SJSA1 (cell line): ENCODE results near the gene FAM222A. TPM values are rescaled to one million over a fixed set of nuclear protein-coding genes. Genes with fewer than 3 reads are reported as not detected.

Source experiments
- DNase-seq, 2 experiments: peaks; one replicate each; pipeline ENCODE4 v3.0.0-alpha.2; 2015 to 2020; ENCODE audit warnings: low spot score in 2 of 2, low read depth in 1 of 2
- H3K27ac ChIP-seq: fragments of 250-450 bp; sonication (Bioruptor Pico); 2 replicates; pipeline ENCODE4 v1.5.1; 2020; ENCODE audit warnings: mild to moderate bottlenecking, moderate library complexity
- H3K27me3 ChIP-seq: fragments of 250-450 bp; sonication (Bioruptor Pico); replicated peaks from 2 replicates; pipeline ENCODE4 v1.5.1; 2020; ENCODE audit warnings: mild to moderate bottlenecking, moderate library complexity
- H3K36me3 ChIP-seq: fragments of 250-450 bp; sonication (Bioruptor Pico); 2 replicates; pipeline ENCODE4 v1.5.1; 2020; ENCODE audit warnings: mild to moderate bottlenecking
- H3K4me1 ChIP-seq: fragments of 250-450 bp; sonication (Bioruptor Pico); replicated peaks from 2 replicates; pipeline ENCODE4 v1.6.1; 2021; ENCODE audit warnings: mild to moderate bottlenecking
- H3K4me3 ChIP-seq: fragments of 250-450 bp; sonication (Bioruptor Pico); 2 replicates; pipeline ENCODE4 v1.5.1; 2020; ENCODE audit warnings: mild to moderate bottlenecking
- H3K9me3 ChIP-seq: fragments of 250-450 bp; sonication (Bioruptor Pico); replicated peaks from 2 replicates; pipeline ENCODE4 v1.5.1; 2020; ENCODE audit warnings: mild to moderate bottlenecking
- total RNA-seq: library from RNA; depleted of rRNA; stranded (reverse); fragments of >200 nt; shearing (Covaris generic); gene quantifications from 2 replicates; pipeline ENCODE4 v1.2.3, GENCODE V29; 2014

FAM222A gene
- total RNA-seq, 1 experiment from 2014 or later, result 7.8 TPM

DNA sequence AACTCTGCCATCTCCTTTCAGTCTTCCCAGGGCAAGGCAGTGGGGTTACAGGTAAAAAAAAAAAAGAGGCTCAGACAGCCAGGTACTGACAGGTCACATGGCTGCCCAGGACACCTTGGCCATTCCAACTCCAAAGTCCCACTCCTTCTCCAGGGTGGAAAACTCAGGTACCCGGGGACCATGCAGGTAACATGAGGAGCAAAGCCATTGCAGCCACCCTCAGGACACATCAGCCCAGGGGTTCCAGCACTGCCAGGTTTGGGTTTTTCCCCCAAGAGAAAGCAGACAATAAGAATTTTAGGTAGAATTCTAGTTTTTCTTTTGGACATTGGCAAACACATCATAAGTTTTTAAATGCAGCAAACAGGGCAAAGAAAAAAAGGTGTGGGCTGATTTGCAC lies 15.3 kb downstream of the FAM222A start:
- Histone ChIP-seq H3K4me1 (no peaks in the 10 kb centered on the region), H3K36me3 (no peaks in the 10 kb centered on the region), H3K4me3 (no peak overlapping the region), H3K27me3 (no peaks in the 10 kb centered on the region), H3K9me3 (no peaks in the 10 kb centered on the region), H3K27ac (no peak overlapping the region)
- DNase-seq, result no peak

DNA sequence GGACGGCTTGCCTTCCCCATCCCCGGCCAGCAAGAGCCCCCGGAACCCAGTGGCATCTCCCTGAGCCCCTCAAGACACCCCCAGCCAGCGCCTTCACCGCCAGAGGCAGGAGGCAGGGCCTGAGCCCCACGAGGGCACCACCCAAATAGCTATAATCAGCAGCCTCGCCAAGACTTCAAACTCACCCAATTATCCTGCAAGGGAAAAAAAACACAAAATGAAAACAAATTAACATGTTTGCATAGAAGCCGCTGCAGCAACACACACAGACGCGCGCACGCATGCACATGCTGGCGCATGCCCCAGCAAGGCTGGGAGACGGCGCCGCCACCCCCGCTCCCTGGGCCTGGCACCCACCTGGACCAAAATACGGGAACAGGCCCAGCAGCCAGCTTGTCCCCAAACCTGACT lies 15.8 kb downstream of the FAM222A start:
- no peak for DNase-seq
- no peaks in the 10 kb centered on the region for H3K4me1 ChIP-seq
- no peaks in the 10 kb centered on the region for H3K36me3 ChIP-seq
- H3K9me3 ChIP-seq, result no peaks in the 10 kb centered on the region
- no peak overlapping the region for H3K4me3 ChIP-seq
- no peaks in the 10 kb centered on the region for H3K27me3 ChIP-seq
- no peak overlapping the region for H3K27ac ChIP-seq

DNA sequence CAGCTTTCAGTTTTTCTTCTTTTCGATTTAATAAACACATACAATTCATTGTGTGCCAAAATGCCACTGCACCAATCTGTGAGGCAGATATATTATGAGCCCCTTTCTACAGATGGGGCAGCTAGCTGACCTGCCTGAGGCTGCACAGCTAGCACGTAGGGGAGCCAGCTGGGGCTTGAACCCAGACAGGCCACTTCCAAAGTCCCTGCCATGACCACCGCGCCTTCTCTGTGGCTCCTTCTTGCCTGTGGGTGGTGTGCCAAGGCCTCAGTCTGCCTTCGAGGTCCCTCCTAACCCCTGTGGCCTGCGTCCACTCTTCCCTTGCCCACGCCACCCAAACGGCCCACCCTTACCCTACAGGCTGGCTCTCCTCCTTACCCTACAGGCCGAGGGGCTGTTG lies 16.2 kb downstream of the FAM222A start:
- Histone ChIP-seq H3K27ac (no peak overlapping the region), H3K36me3 (no peaks in the 10 kb centered on the region), H3K27me3 (no peaks in the 10 kb centered on the region), H3K4me1 (no peaks in the 10 kb centered on the region), H3K4me3 (no peak overlapping the region), H3K9me3 (no peaks in the 10 kb centered on the region)
- no peak for DNase-seq

DNA sequence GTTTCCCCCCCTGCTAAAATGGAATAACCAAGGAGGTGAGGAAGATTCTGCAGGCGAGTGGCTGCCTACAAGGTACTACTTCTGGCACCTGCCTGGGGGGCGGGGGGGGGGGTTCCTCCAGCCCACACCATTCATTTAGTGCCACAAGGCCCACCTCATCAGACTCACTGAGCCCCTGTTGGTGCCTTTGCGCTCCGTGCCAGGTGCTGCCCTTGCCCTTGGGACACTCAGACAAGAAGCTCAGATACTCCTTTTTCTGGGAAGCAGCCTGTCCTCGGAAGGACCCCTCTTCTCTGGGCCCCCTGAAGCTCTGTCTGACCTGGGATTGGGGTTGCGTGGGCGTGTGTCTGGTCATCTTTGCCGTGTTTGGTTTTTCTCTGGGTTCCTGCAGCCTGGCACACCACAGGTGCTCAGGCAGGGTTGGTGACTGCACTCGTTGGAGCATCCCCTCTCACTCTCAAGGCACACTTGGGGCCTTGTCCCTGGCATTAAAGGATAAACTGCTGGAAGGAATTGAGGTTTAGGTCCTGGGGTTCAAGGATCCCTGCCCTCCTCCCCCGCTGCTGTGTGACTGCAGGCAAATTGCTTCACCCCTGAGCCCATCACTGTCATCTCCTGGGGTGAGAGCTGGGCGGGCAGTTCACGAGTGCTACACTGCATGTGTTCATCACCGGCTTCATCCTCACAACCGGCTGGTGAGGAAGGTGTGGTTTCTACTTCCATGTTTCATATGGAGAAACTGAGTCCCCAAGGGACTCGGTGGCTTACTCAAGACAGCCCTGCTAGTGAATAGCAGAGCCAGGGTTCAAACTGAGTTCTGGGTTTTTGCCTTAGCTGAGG lies 16.9 kb downstream of the FAM222A start:
- Histone ChIP-seq H3K4me1 (no peaks in the 10 kb centered on the region), H3K27ac (no peak overlapping the region), H3K27me3 (no peaks in the 10 kb centered on the region)

DNA sequence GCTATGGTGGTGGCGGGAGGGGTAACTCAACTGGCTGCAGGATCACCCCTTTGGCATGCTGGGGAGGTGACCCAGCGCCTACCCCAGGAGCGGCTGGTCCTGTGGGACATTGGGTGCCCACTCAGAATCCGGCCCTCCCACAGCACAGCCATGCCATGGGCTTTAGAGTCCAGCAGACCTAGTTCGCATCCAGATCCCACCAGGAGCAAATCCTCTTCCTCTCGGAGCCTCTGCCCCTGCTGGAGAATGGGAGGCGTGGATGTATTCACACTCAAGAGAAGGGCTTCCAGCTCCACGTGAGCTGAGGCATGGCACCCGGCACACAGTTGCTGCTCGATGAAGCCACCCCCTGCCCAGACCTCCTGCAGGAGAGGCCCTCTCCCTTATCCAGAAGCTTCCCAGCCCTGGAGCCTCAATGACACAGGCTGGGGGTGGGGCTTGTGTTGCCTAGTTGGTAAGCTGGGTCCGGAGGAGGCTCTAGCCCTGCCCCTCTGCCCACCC lies 17.7 kb downstream of the FAM222A start:
- H3K9me3 ChIP-seq, result no peaks in the 10 kb centered on the region
- DNase-seq, result no peak
- H3K27ac ChIP-seq, result no peak overlapping the region
- no peaks in the 10 kb centered on the region for H3K27me3 ChIP-seq
- no peak overlapping the region for H3K4me3 ChIP-seq
- no peaks in the 10 kb centered on the region for H3K4me1 ChIP-seq
- no peaks in the 10 kb centered on the region for H3K36me3 ChIP-seq

More for the DNA sequence above, 16.9 kb downstream of the FAM222A start:
- DNase-seq, result no peak
- Histone ChIP-seq H3K9me3 (no peaks in the 10 kb centered on the region), H3K4me3 (no peak overlapping the region), H3K36me3 (no peaks in the 10 kb centered on the region)

DNA sequence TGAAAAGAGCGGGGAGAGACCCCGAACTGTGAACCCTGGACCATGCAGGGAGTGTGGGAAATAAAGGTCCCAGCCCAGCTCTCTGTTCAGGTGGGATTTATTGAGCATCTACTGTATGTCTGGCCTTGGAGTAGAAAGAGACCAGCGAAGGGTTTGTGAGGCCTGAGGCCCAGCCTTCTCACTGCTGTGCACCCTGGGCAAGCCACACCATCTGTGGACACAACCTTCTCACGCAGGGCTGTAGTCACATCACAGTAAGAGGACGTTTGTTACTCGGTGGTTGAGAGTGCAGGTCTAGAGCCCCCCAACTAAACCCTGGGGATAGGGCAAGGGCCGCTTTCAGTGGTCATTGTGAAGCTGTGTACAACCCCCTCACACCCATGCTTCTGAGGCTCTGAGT lies 18.2 kb downstream of the FAM222A start:
- no peaks in the 10 kb centered on the region for H3K36me3 ChIP-seq
- no peaks in the 10 kb centered on the region for H3K9me3 ChIP-seq
- DNase-seq, result no peak
- no peak overlapping the region for H3K4me3 ChIP-seq
- no peak overlapping the region for H3K27ac ChIP-seq
- no peaks in the 10 kb centered on the region for H3K27me3 ChIP-seq
- H3K4me1 ChIP-seq, result no peaks in the 10 kb centered on the region

DNA sequence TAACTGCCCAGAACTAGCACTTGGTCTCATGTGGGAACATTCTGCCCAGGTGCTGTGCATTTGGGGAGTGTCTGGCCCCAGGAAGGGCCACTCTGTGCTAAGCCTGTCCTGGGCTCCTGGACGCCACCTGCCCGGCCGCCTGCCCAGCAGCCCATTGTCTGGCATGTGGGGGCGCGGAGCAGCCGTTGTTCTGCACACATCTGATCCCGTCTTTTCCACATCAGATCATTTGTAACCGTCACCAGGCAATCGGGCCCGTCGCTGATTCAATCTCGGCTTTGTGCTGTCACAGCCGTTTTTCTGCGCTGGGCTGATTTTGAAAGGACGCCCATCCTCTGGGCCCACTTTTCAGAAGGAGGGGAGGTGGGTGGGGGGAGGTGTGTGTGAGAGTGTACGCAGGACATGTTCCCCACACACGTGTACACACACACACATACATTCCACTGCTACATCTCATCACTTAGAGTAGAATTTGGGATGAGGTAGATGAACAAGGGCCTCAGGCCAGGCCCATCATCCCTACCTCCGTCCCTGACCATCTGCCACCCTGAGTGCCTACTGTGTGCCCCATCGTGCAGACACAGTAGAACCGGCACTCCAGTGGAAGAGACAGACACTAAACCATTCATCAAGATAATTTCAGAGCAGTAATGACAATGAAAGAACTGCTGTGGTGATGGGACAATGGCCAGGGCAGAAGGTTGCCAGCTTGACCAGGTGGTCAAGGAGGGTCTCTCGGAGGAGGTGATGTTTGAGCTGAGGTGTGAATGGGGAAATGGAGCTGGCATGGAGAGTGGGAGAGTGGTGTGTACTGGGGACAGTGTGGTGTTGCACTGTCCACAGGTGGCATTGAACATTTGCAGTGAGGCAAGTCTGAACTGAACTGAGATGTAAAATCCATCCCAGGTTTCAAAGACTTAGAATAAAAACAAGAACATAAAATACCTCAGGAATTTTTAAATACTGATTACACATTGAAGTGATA lies 19.0 kb downstream of the FAM222A start:
- Histone ChIP-seq H3K27ac (no peak overlapping the region), H3K36me3 (no peaks in the 10 kb centered on the region), H3K27me3 (no peaks in the 10 kb centered on the region), H3K4me1 (no peaks in the 10 kb centered on the region), H3K9me3 (no peaks in the 10 kb centered on the region), H3K4me3 (no peak overlapping the region)
- DNase-seq, result no peak

DNA sequence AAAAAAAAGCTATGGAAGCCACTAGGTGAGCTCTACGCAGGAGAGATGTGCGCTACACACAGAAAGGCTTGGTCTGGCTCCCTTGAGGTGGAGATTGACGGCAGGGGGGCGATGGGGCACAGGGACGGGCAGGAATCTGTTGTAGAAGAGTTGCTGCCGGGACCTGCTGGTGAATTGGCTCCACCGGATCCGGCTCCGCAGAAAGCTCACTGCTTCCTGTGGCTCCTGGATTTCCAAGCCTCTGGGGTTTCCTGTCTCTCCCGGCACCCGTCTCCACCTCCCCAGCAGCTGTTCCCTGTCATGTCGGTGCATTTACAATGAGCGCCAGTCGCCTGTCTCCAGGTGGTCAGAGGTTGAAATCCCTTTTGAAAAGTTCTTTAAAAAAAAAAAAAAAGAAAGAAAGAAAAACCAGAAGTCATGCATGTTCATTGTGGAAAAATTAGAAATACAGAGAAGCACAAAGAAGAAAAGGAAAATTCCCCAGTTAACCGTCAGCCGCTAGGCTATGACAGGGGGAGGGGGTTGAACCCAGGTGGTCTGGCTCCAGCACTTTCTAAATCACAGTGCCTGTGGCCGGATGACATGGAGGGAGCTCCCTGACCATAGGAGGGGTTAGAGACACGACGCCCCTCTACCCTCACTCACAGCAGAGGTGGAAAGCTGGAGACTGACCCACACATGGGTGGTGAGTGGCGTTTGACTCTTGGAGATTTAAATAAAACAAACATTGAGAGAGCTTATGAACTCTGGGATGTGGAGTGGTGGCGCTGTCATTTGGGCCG lies 20.8 kb downstream of the FAM222A start:
- no peak overlapping the region for H3K4me3 ChIP-seq
- peaks cover 11% of the 10 kb centered on the region for H3K4me1 ChIP-seq
- H3K36me3 ChIP-seq, result no peaks in the 10 kb centered on the region
- no peak overlapping the region for H3K27ac ChIP-seq
- no peaks in the 10 kb centered on the region for H3K27me3 ChIP-seq
- no peak for DNase-seq
- no peaks in the 10 kb centered on the region for H3K9me3 ChIP-seq

DNA sequence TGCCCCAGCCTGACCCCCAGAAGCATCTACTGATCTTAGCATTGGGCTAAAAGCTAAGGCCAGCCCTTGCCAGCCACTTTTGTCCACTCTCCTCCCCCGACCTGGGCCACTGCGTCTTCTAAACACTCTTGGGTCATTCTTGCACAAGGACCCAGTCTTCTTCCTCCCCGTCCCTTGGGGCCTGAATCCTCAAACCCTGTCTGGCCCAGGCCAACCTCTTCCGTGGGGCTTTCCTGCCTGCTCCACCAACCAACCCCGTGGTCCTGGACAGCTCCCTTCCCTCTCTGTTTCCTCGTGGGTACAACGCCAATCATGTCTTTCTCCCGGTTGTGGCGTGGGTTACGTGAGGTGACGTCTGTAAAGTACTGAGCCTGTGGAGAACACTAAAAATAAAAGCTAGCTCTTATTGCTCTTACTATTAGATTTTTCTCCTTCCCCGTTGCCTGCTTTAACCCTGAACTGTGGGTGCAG lies 21.5 kb downstream of the FAM222A start:
- no peak for DNase-seq
- Histone ChIP-seq H3K4me1 (peaks cover 18% of the 10 kb centered on the region), H3K27ac (no peak overlapping the region)

DNA sequence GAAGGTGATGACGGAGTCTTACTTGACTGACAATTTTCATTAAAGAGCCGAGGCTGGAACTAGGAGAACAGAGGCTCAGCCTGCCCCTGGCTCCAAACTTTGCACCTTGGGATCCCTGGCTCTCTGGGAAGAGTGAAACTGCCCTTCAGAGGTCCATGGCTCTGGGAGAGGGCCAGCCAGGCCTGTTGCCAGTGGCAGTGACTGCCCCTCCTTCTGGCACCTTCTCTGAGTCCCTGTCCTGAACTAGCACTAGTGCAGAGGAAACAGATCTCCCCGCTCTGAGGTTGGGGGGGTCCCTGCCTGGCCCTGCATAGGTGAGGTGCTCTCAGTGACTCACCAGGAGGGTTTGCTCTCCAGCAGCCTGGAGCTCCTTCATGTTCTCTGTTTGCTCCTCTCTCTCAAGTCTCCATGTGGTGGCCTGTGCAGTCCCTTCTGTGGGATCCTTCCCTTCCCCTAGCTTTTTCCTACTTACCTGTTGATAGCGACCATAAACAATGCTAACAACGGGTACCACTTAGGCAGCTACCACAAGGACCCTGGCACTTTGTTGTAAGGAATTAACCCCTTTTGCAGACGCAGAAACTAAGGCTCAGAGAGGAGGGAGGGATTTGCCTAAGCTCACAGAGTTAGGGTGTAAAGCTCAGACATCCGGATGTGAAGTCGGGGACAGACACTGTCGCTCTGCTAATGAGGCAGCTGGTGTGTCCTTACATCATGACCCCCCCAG lies 22.4 kb downstream of the FAM222A start:
- no peaks in the 10 kb centered on the region for H3K27me3 ChIP-seq
- no peak for DNase-seq

More for the DNA sequence above, 21.5 kb downstream of the FAM222A start:
- Histone ChIP-seq H3K36me3 (no peaks in the 10 kb centered on the region), H3K4me3 (no peak overlapping the region), H3K9me3 (no peaks in the 10 kb centered on the region), H3K27me3 (no peaks in the 10 kb centered on the region)

DNA sequence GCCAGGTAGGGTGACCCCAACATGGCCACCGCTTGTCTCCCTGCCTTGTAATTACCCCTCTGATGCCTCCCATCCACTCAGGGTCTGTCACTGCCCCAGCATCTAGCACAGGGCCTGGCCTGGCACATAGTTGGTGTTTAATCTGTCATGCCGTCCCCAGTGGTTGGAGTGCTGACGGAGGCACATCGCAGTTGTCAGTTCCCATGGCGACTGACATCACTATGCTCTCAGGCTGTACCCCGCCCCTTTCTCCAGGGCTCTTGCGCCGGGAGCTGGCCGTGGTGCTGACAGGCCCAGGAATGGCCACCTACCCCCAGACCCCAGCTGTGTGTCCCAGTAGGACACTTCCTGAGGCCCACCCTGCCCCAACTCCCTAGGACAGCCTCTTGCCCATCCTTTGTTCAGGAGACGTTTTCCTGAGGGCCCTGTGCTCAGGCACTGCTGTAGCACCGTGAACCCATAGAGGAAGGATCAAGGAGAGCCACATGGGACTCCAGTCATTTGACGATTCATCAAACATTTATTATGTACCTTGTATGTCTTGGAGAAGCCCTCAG lies 23.0 kb downstream of the FAM222A start:
- H3K4me3 ChIP-seq, result no peak overlapping the region
- DNase-seq, result no peak
- no peaks in the 10 kb centered on the region for H3K36me3 ChIP-seq
- peaks cover 18% of the 10 kb centered on the region for H3K4me1 ChIP-seq
- no peak overlapping the region for H3K27ac ChIP-seq
- H3K27me3 ChIP-seq, result no peaks in the 10 kb centered on the region
- H3K9me3 ChIP-seq, result no peaks in the 10 kb centered on the region

More for the DNA sequence above, 22.4 kb downstream of the FAM222A start:
- Histone ChIP-seq H3K9me3 (no peaks in the 10 kb centered on the region), H3K36me3 (no peaks in the 10 kb centered on the region), H3K4me3 (no peak overlapping the region), H3K27ac (no peak overlapping the region), H3K4me1 (peaks cover 18% of the 10 kb centered on the region)

DNA sequence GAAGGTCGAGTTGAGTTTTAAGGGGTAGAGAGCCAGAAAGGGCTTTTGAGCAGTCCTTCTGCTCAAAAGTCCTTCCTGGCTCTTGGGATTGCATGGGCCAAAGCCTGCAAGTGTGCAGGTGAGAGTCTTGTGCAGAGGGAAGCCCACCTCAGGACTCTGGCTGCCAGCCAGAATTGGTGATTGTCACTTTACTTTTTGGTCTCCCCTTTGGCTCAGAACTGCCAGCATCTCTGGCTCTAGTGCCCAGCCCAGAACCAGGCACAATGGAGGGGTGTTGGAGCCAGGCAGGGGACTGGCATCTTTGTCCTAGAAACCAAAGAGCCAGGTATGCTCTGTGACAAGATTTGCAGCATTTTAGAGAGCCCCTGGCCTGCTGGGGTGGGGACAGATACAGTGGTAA lies 23.5 kb downstream of the FAM222A start:
- H3K4me1 ChIP-seq, result peaks cover 18% of the 10 kb centered on the region
- no peaks in the 10 kb centered on the region for H3K27me3 ChIP-seq

More for the DNA sequence above, 23.5 kb downstream of the FAM222A start:
- Histone ChIP-seq H3K9me3 (no peaks in the 10 kb centered on the region), H3K27ac (no peak overlapping the region), H3K4me3 (no peak overlapping the region), H3K36me3 (no peaks in the 10 kb centered on the region)
- DNase-seq, result no peak
